Stimulated activated CD4-positive, alpha-beta T cell treated with anti-CD3 and anti-CD28 coated beads, Interleukin-2, amount 100 ng/mL, for 24 hours (primary cell): ENCODE results near the gene KIF2C.
"Not testable (repeated sequence)": the region's sequence is repeated elsewhere in the genome, so short reads cannot be mapped to it uniquely, and the experiment has no call there.

ENCODE experiments used
- DNase-seq, 2 donors: peaks; one replicate each; pipeline ENCODE4 v3.0.0-alpha.2; 2020

KIF2C gene

GRCh38 chr1:44812822-44813543 is 73.3 kb downstream of the KIF2C start:
- no peak for DNase-seq

- DNase-seq = not testable (repeated sequence)
Observed at GRCh38 chr1:44815926-44816325, 76.3 kb downstream of the KIF2C start.

GRCh38 chr1:44817307-44817706 is 77.7 kb downstream of the KIF2C start:
- DNase-seq = no peak
